ENCODE measurements around the gene LINGO4.

Gene LINGO4

GRCh38 chr1:151805066-151805820, at the start of gene LINGO4:
TSS of gene LINGO4 (minus strand) at chr1:151805419. CDS start at chr1:151802704, 2,715 bp downstream.
- TF ChIP-seq CTCF (conservative IDR thresholded peaks at IDR 0.05), result no peak
- no peak within 1 kb of the TSS for H3K27ac ChIP-seq

- no peak overlapping the region for H3K27ac ChIP-seq
- no peak for TF ChIP-seq CTCF (conservative IDR thresholded peaks at IDR 0.05)
Measured at GRCh38 chr1:151854658-151855057, 49.4 kb upstream of the LINGO4 start.

- no peak for TF ChIP-seq CTCF (conservative IDR thresholded peaks at IDR 0.05)
- H3K27ac ChIP-seq, result no peak within 1 kb of the TSS
Measured at GRCh38 chr1:151853411-151853943, 48.3 kb upstream of the LINGO4 start, which contains the start of gene THEM5. TSS of gene THEM5 (minus strand) at chr1:151853712. CDS start at chr1:151853565, 147 bp downstream.

GRCh38 chr1:151852733-151853132, 47.5 kb upstream of the LINGO4 start:
- TF ChIP-seq CTCF (conservative IDR thresholded peaks at IDR 0.05), result no peak
- H3K27ac ChIP-seq, result no peak overlapping the region

- H3K27ac ChIP-seq, result no peak overlapping the region
- no peak for TF ChIP-seq CTCF (conservative IDR thresholded peaks at IDR 0.05)
Measured at GRCh38 chr1:151851886-151852285, 46.7 kb upstream of the LINGO4 start.

GRCh38 chr1:151849871-151850270, 44.7 kb upstream of the LINGO4 start:
- H3K27ac ChIP-seq, result no peak overlapping the region
- no peak for TF ChIP-seq CTCF (conservative IDR thresholded peaks at IDR 0.05)

GRCh38 chr1:151849126-151849525, 43.9 kb upstream of the LINGO4 start:
- no peak for TF ChIP-seq CTCF (conservative IDR thresholded peaks at IDR 0.05)

More at GRCh38 chr1:151849126-151849525, 43.9 kb upstream of the LINGO4 start:
- H3K27ac ChIP-seq, result no peak overlapping the region
